ENCODE measurements around the gene CLEC2A.
"Not testable (repeated sequence)": the region's sequence is repeated elsewhere in the genome, so short reads cannot be mapped to it uniquely, and the experiment has no call there.

CLEC2A gene

DNA sequence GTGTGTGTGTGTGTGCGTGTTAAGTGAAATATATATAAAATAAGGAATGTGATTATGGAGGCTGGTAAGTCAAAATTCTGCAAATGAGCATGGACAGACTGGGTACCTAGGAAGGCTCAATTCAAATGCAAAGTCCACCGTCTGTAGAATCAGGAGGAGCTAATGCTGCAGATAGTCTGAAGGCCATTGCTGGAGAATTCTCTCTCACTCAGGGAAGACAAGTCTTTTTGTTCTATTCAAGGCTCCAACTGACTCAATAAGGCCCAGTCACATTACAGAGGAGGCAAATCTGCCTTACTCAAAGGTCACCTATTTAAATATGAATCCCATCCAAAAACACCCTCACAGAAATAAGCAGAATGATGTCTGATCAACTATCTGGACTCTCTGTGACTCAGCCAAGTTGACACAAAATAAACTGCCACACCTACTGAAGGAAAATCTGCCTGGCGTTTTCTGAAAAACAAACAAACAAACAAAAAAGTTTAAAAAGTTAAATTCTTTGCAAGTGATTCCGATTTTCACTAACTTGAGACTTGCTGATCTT, 51.6 kb downstream of the CLEC2A start:
- no peak for DNase-seq

DNA sequence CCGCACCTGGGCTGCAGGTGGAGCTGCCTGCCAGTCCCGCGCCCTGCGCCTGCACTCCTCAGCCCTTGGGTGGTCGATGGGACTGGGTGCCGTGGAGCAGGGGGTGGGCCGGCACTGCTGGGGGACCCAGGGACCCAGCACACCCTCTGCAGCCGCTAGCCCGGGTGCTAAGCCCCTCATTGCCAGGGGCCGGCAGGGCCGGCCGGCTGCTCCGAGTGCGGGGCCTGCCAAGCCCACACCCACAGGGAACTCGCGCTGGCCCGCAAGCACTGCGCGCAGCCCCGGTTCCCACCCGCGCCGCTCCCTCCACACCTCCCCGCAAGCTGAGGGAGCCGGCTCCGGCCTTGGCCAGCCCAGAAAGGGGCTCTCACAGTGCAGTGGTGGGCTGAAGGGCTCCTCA, 56.0 kb downstream of the CLEC2A start:
- DNase-seq, result not testable (repeated sequence)

DNA sequence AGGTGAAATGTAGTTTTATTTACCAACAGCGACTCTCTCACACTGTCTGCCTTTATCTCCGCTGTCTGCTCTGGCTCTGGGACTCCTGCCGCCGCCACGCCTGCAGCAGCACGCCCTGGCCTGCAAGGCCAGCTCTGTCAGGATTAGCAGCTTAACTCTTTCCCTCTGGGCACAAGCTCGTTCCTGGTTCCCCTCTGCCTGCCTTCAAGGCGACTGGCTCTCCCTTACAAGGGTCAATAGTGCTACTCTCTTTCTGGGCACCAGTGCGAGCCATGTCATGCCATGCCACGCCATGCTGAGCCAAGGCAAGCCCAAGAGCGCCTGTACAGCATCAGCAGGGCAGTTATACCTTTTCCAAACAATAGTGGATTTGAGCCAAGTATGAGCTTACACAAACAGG, 59.4 kb downstream of the CLEC2A start:
- DNase-seq, result no peak

DNA sequence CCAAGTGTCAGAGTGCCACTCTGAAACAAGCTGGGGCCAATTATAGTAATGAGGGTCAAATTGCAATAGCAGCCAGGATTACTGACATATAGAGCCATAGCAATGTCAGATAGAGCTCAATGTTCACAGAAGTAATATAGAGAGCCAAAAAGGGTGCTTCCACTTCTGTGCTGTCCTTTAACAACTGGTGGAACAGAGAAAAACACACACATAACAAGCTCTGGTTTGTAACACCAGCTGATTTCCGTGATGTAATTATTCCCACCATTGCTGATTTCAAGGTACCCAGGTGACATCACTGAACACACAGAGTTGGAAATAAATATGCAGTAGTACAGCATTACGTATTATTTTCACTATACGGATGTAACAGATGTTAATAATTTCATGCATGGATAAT, 60.0 kb downstream of the CLEC2A start:
- DNase-seq, result no peak

DNA sequence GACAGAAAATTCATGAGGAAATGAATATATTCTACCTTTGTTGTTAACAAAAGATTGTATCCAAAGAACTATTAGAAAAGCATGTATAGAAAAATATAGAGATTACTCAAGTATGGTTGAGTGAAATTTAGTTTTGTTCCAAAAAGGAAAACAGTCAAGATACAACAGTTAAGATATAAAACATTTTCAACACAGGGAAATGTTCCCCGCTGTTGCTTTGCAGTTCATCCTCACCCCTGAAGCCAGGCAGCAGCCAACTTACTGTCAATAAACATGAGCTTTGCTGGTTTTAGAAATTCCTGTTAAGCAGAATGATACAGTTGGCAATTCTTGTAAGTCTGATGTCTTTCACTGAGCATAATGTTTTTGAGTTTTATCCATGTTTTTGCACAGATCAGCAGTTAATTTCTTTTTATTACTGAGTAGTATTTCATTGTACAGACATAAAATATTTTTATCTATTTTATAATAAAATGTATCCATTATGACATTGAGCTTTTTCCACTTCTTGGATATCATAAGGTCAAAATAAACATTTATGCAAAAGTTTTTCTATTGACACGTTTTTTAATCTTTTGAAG, 61.8 kb downstream of the CLEC2A start:
- no peak for DNase-seq

DNA sequence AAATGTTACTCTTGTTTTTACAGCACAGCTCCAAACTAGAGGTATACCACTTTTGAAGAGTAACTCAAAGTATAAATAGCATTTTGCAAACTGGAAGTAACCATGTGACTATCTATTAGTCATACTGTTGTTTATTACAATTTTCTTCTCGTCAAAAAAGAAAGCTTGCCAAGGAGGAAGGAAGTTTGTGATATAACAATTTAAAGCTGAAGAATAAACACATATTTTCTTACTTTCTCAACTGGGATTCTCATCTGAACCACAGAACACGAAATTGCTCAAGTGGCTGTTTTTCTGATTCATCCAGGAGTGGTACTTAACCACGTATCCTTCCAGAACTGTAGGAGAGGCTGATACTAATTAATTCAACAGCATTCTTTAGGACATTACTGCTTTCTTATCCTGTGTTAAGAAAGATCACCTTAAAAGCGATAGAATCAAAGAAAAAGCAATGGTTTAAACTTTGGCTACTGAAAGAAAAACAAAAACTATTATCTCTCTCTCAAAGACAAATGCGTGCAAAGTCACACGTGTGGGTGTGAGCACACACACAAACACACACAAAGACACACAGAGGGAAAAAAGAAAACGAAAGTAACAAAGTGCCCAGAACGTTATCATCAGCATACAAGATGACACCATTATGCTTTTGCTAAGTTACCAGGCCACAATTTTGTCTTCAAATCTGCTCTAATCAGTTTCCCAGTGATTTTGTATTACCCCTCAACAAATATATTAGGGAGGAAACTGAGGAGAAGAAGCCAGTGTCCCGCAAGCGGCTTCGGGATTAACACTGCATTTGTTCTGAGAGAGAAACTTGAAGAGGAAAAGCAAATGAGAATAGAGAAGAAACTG, 62.6 kb downstream of the CLEC2A start, which contains the start of gene CLEC2B:
Gene CLEC2B (minus strand): TSS at position 48 of the 855 bp plus-strand sequence.
- DNase-seq, result peak; percentile 71

DNA sequence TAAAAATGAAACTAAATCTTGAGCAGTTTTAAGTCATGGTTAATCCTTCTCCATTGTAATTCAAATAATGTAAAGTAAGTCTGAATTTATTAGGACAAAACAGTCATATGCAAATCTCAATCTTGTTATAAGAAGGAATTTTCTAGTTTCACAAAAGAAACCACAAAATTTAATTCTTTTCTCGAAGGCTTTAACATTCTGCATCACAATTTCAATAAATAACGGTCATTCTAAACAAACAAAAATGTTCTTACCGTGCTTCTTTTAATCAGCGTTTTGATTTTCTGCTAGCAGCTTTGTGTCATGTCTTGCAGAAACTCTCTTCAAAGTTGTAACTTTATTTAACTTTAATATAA, 63.2 kb downstream of the CLEC2A start:
- no peak for DNase-seq

DNA sequence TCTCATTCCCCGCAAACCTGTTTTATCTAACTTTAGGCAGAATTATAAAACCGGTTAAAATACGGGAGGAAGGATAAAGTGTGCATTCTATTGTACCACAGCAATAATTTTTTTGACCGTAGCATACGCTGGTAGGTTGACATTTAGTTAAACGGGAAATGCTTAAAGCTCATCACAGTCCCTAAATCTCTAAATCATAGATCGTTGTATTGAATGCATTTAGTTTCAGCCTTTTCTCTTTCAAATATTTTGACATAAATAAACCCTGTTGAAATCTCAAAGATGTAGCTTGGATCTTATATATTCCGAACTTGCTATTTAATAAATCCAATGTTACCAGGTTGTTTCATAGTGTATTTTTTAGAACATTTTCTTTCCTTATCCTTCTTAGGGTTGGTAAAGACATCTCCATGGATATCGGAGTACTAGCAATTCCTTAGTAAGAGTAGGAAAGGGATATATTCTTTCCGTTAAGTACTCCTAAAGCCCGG, 63.8 kb downstream of the CLEC2A start:
- peak; percentile 27 for DNase-seq

DNA sequence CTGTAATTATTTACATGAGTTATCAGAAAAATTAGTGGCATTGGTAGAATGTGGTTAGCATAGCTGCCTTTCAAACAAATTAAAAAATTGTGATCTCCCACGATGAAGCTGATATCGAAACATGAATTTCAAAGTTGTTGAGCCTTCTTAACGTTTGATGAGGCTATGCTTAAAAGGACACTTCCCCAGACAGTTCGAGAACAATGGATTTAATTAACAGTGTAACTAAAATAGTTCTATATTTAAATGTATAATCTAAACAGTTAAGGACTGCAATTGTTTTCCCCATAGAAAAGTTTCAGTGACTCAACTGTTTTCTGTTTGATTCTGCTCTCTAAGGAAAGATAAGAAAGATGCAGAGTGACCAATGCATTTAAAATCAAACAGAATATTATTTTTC, 64.6 kb downstream of the CLEC2A start:
- no peak for DNase-seq

DNA sequence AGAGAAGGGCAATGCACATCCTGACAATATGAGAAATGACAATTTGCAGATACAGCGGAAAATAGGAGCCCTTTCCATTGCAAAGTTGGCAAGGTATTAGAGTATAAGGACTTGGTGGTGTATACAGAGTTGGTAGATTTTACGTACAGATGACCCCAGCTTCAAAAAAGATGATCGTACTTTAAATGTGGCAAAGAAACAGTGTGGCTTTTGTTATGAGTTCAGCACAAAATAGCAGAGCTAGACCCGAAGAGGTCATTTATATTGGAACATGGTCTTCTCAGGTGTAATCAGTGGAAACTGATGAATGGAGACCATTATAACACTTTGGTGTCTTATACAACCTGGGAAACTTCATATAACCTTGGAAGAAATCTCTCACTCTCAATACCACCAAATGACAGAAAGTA, 65.3 kb downstream of the CLEC2A start:
- DNase-seq, result peak; percentile 23

DNA sequence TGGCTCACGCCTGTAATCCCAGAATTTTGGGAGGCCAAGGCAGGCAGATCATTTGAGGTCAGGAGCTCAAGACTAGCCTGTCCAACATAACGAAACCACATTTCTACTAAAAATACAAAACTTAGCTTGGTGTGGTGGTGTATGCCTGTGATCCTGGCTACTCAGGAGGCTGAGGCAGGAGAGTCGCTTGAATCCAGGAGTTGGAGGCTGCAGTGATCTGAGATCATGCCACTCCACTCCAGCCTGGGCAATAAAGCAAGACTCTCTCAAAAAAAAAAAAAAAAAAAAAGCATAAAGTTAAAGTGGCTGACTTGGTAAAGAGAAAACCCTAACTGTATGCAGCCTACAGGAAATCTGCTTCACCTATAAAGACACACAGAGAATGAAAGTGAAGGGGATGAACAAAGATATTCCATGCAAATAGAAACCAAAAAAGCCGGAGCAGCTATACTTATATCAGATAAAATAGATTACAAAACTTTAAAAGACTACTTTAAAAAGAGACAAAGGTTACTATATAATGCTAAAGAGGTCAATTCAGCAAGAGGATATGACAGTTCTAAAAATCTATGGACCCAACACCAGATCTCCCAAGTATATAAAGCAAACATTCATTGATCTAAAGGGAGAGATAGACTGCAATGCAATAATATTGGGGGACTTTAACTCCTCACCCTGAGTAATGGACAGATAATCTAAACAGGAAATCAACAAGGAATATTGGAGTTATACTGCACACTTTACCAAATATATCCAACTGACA, 67.1 kb downstream of the CLEC2A start:
- peak; percentile 39 for DNase-seq
